Erythroblast (primary cell): ENCODE data around the gene CHFR.

Experiments
- GATA1 ChIP-seq: IDR thresholded peaks from 2 replicates; pipeline ENCODE4 v1.6.1; 2011; ENCODE audit warnings: low read depth, mild to moderate bottlenecking, control low read depth, low read length, moderate library complexity
- POLR2A ChIP-seq: IDR thresholded peaks from 2 replicates; pipeline ENCODE4 v1.6.1; 2011; ENCODE audit warnings: mild to moderate bottlenecking, low read length

- TF ChIP-seq POLR2A = no peak
- no peak for TF ChIP-seq GATA1
Observed at GRCh38 chr12:132835076-132836025, 52.1 kb downstream of the CHFR start.
